Mammary epithelial cell (primary cell): ENCODE data around the gene ATP6V1G3.

Source experiments
- CTCF ChIP-seq, 2 donors: IDR thresholded peaks in 1 of 2; conservative IDR thresholded peaks in 1 of 2; 2 replicates each; pipeline ENCODE4 v1.5.1; 2011 to 2012; ENCODE audit warnings: inconsistent platforms in 2 of 2, low read length in 2 of 2, mild to moderate bottlenecking in 2 of 2, control low read depth in 1 of 2, low read depth in 1 of 2; ENCODE audit not compliant: insufficient read depth in 1 of 2; ENCODE audit errors: extremely low read depth in 1 of 2
- EZH2 ChIP-seq: IDR thresholded peaks from 2 replicates; pipeline ENCODE4 v1.6.1; 2012; ENCODE audit warnings: low read length, inconsistent platforms, borderline replicate concordance

DNA sequence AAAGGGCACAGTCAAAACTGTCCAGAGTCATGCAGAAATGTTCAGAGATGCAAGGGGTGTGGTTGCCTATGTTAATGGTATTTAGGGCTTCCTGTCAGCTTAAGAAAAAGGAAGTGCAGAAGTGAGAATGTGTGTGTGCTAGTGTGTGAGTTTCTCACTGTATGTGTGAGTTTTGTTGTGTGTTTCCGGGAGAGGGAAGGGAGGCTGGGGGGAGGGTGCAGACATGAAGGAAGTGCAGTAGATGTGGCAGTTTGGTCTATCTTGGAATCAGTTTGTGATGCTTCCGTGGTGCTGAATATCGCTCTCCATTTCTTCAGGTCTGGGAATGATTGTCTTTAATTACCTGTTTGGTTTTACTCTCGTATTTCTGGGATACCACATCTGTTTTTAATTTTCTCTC is 16.5 kb upstream of the ATP6V1G3 start:
- TF ChIP-seq CTCF (conservative IDR thresholded peaks at IDR 0.05 in 1 of 2, IDR thresholded peaks at IDR 0.05 in 1 of 2; ENCODE audit: extremely low read depth in 1 of 2, insufficient read depth in 1 of 2, low read depth in 1 of 2, low read length in 2 of 2) (no peak), EZH2 (no peak)
